K562 (cell line): ENCODE data around the gene SRGAP2C. TPM values are rescaled to one million over a fixed set of nuclear protein-coding genes. Genes with fewer than 3 reads are reported as not detected.
"Not testable (repeated sequence)": the region's sequence is repeated elsewhere in the genome, so short reads cannot be mapped to it uniquely, and the experiment has no call there.

Experiments
- ATAC-seq: fragments of 200-7000 bp; cut with Tn5 transposase; 3 replicates; pipeline ENCODE4 v1.9.1; 2020; ENCODE audit warnings: moderate library complexity
- BruUV-seq: library from RNA; stranded (reverse); fragments of 400-500 nt; replicated peaks from 2 replicates; lab custom pipeline; 2021; lab: Mats Ljungman, UMichigan
- CTCF ChIA-PET: fragments of 300-600 bp; formaldehyde crosslinking; extraction: SDS; loops from one replicate; lab custom pipeline; 2021; ENCODE audit warnings: low intra/inter-chr PET ratio; lab: Yijun Ruan, JAX
- POLR2A ChIA-PET: fragments of 300-600, 350-650 bp; sonication (Branson Sonifier 250); formaldehyde crosslinking; extraction: SDS; loops from one replicate; lab custom pipeline; 2021; ENCODE audit warnings: antibody characterized with exemption, inconsistent platforms; lab: Yijun Ruan, JAX
- DNase-seq, 4 experiments: peaks; one replicate each; pipeline versions ENCODE4 v3.0.0 to v3.0.0-alpha.2; 2011 to 2018; ENCODE audit warnings: low spot score in 3 of 4, mixed read lengths in 3 of 4; ENCODE audit errors: extremely low read depth in 1 of 4
- FAIRE-seq: peaks from 2 replicates; lab custom pipeline; 2011; peaks lifted over from hg19 to GRCh38; lab: Jason Lieb, UNC
- H2AFZ ChIP-seq: 2 replicates; pipeline ENCODE4 v1.6.0; 2011; ENCODE audit warnings: low read depth, low read length, control low read depth, inconsistent platforms
- H3K27ac ChIP-seq: fragments of 200-600 bp; 3 replicates; pipeline ENCODE4 v1.8.0; 2011; ENCODE audit warnings: low read depth, mild to moderate bottlenecking, control low read depth, inconsistent platforms, low read length, moderate library complexity, mixed read lengths; ENCODE audit errors: extremely low read depth
- H3K27me3 ChIP-seq, 2 experiments: fragments of 300-600 bp in 1 of 2; 2 replicates in 1 of 2; 3 replicates in 1 of 2; pipeline versions ENCODE4 v1.6.0 to v1.8.0; 2011; ENCODE audit warnings: inconsistent platforms in 2 of 2, low read length in 2 of 2, mild to moderate bottlenecking in 1 of 2, mixed read lengths in 1 of 2, moderate library complexity in 1 of 2; ENCODE audit not compliant: control insufficient read depth in 2 of 2, insufficient read depth in 2 of 2
- H3K36me3 ChIP-seq: fragments of 300-600 bp; 3 replicates; pipeline ENCODE4 v1.8.0; 2011; ENCODE audit warnings: mild to moderate bottlenecking, low read length, inconsistent platforms; ENCODE audit not compliant: control insufficient read depth, insufficient read depth
- H3K4me1 ChIP-seq, 2 experiments: fragments of 200-600 bp in 1 of 2; replicated peaks in 1 of 2; 2 replicates in 1 of 2; 3 replicates in 1 of 2; pipeline versions ENCODE4 v1.5.1 to v1.8.0; 2011; ENCODE audit warnings: inconsistent platforms in 2 of 2, low read length in 2 of 2, mild to moderate bottlenecking in 1 of 2, mixed read lengths in 1 of 2, moderate library complexity in 1 of 2; ENCODE audit not compliant: control insufficient read depth in 2 of 2, insufficient read depth in 2 of 2
- H3K4me2 ChIP-seq: 2 replicates; pipeline ENCODE4 v1.6.1; 2011; ENCODE audit warnings: low read length, control low read depth, inconsistent platforms, mixed read lengths; ENCODE audit not compliant: insufficient read depth
- H3K4me3 ChIP-seq: fragments of 200-600 bp; sonication (generic), shearing (Covaris generic); 2 replicates; pipeline ENCODE4 v1.5.1; 2016; ENCODE audit warnings: control low read depth, inconsistent platforms
- H3K79me2 ChIP-seq: fragments of 200-600 bp; 3 replicates; pipeline ENCODE4 v1.8.0; 2011; ENCODE audit warnings: low read length, inconsistent platforms; ENCODE audit not compliant: control insufficient read depth, insufficient read depth
- H3K9ac ChIP-seq, 2 experiments: 2 replicates each; pipeline versions ENCODE4 v1.6.0 to v1.6.1; 2011; ENCODE audit warnings: low read depth in 2 of 2, low read length in 2 of 2, control low read depth in 1 of 2, inconsistent platforms in 1 of 2, mild to moderate bottlenecking in 1 of 2, mixed read lengths in 1 of 2; ENCODE audit not compliant: insufficient read depth in 1 of 2
- H3K9me1 ChIP-seq: one replicate; pipeline ENCODE4 v1.6.0; 2011; ENCODE audit warnings: inconsistent platforms, mild to moderate bottlenecking, low read length, moderate library complexity; ENCODE audit not compliant: control insufficient read depth, insufficient read depth
- H3K9me3 ChIP-seq: replicated peaks from 2 replicates; pipeline ENCODE4 v1.5.1; 2011; ENCODE audit warnings: low read depth, low read length, inconsistent platforms; ENCODE audit not compliant: control insufficient read depth, insufficient read depth
- H4K20me1 ChIP-seq: replicated peaks from 2 replicates; pipeline ENCODE4 v1.6.1; 2011; ENCODE audit warnings: low read length, inconsistent platforms, mixed read lengths; ENCODE audit not compliant: control insufficient read depth, insufficient read depth
- WGBS: fragments of 100-300 bp; shearing (Covaris generic); methylation state at CpG from one replicate; pipeline ENCODE4 v1.1.6; 2016; ENCODE audit warnings: low coverage, mixed read lengths; ENCODE audit not compliant: insufficient coverage; ENCODE audit errors: missing lambda C conversion rate; 5-methylcytosine and 5-hydroxymethylcytosine counted together
- in situ Hi-C: fragments of 300-500 bp; cut with MboI; formaldehyde crosslinking; loops from 4 replicates; pipeline ENCODE4 v1.15.0; 2018; ENCODE audit warnings: inconsistent platforms, mixed read lengths
- intact Hi-C: fragments of 100-400 bp; cut with micrococcal nuclease; formaldehyde crosslinking; loops from 2 replicates; pipeline ENCODE4 v1.14.2; 2022
- polyA plus RNA-seq, 8 experiments: library from polyadenylated mRNA; depleted of rRNA in 4 of 8; stranded (reverse) in 5 of 8; unstranded in 3 of 8; fragments of >200 nt; fragmentation: Nextera tagmentation in 2 of 8; fragmentation: Illumina TruSeq in 1 of 8; extraction: Ambion mirVana in 2 of 8; extraction: Trizol in 1 of 8; gene quantifications; 2 replicates each; pipeline versions ENCODE4 v1.2.1 to v1.2.3, GENCODE V29; 2011 to 2014; ENCODE audit warnings: inconsistent platforms in 1 of 8, missing spikeins in 1 of 8
- total RNA-seq, 7 experiments: library from RNA; depleted of rRNA in 6 of 7; stranded (reverse); fragments of >200 nt in 6 of 7; fragmentation: Illumina TruSeq in 2 of 7; extraction: Trizol in 2 of 7; gene quantifications; 2 replicates each; pipeline versions ENCODE4 v1.2.1 to v1.2.3, GENCODE V29; 2011 to 2021; ENCODE audit warnings: low replicate concordance in 1 of 7

Gene SRGAP2C
- total and polyA plus RNA-seq, 9 of the 15 experiments (the other 6 are each of a cell fraction or from before 2014, with no cell fraction given) = 5.0 to 21.1 (median 7.7) TPM

DNA sequence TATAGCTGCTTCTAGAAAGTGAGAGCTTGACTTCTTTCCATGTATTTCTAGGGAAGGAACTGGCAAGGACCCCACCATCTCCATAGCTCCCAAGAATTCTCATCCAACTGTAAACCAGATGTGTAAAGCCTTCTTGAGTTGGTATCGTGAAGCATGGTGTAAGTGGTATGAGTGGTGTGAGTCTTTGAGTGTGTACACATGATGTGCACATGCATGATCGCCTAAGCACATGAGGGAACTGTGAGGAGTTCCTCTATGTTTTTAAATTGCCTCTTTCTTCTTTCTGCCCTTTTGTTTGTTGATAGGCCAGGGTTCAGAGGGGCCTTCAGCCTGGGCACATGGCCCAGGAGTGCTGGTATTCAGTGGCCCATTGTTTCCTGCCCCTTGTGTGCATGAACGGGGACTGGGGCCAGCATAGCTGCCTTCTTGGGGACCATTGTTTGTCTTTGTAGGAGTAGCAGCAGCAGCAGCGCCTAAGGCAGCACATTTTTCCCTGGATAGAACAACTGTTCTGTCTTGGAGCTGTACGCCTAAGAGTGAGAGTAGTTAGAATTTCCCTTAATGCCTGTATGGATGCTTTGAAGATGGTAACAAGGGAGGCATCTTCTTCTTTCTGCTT, 96.0 kb downstream of the SRGAP2C start:
- FAIRE-seq, BruUV-seq, in situ Hi-C loops, H3K27ac ChIP-seq, CTCF ChIA-PET, H4K20me1 ChIP-seq, H3K9ac ChIP-seq, H3K36me3 ChIP-seq, H3K4me2 ChIP-seq, ATAC-seq, DNase-seq, intact Hi-C loops, H3K9me1 ChIP-seq, H3K4me1 ChIP-seq, H3K9me3 ChIP-seq, POLR2A ChIA-PET, H3K27me3 ChIP-seq, H3K79me2 ChIP-seq, H3K4me3 ChIP-seq, H2AFZ ChIP-seq: not testable (repeated sequence)
- 50% methylated on average over 1 of the region's 5 CpGs for WGBS

DNA sequence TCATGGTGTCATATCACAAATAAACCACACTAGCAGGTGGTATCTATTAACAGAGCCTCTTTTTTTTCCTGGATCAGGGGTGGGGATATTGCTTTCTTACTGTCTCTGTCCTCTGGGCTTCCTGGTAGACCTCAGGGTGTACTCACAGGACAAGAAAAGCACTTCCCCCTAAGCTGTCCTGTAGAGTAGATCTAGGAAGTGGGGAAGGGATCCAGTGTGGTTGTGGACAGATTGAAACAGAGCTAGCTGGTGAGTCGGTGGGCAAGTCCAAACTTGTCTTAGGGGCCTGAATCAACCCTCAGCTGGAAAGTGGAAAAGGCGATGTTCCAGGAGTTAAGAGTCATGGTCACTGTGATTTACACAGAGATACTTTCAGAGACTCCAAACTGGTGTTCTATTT, 96.7 kb downstream of the SRGAP2C start:
- BruUV-seq, H4K20me1 ChIP-seq, POLR2A ChIA-PET, H3K79me2 ChIP-seq, in situ Hi-C loops, CTCF ChIA-PET, H3K4me1 ChIP-seq, H3K27me3 ChIP-seq, ATAC-seq, DNase-seq, H2AFZ ChIP-seq, H3K9ac ChIP-seq, H3K27ac ChIP-seq, H3K4me3 ChIP-seq, H3K9me1 ChIP-seq, FAIRE-seq, H3K36me3 ChIP-seq, intact Hi-C loops, H3K4me2 ChIP-seq, H3K9me3 ChIP-seq: not testable (repeated sequence)
- no CpG with 5 or more reads among the region's 2 CpGs for WGBS

DNA sequence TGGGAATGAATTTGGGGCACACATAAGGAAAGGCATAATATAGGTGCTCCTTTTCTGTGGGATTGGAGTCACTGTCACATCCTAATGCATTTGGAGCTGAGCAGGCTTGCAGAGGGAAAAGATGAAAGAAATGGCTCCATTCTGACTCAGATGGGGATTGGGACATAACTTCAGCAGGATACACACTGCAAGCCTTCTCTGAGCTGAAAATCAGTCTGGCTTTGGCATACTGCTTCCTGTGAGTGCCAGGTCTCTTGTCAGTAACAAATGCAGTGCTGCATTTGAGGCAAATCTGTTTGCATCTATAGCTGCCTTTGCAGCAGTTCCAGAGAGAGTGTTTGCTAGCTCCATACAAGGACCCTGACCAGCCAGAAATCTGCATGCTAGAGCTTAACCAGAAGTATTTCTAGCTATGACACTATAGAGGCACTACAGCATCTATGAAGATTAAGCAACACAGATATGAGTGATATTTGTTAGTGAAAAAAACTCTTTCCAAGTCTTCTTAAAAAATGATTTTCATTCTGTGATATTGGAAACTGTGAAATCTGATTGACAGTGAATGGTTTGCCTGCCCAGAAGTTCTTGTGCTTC, 98.9 kb downstream of the SRGAP2C start:
- H3K27ac ChIP-seq, H3K27me3 ChIP-seq, H3K79me2 ChIP-seq, H3K36me3 ChIP-seq, POLR2A ChIA-PET, H3K9me1 ChIP-seq, CTCF ChIA-PET, H3K4me1 ChIP-seq, FAIRE-seq, H3K4me3 ChIP-seq, ATAC-seq, H3K9ac ChIP-seq, H3K9me3 ChIP-seq, H4K20me1 ChIP-seq, intact Hi-C loops, in situ Hi-C loops, DNase-seq, BruUV-seq, H2AFZ ChIP-seq, H3K4me2 ChIP-seq: not testable (repeated sequence)

DNA sequence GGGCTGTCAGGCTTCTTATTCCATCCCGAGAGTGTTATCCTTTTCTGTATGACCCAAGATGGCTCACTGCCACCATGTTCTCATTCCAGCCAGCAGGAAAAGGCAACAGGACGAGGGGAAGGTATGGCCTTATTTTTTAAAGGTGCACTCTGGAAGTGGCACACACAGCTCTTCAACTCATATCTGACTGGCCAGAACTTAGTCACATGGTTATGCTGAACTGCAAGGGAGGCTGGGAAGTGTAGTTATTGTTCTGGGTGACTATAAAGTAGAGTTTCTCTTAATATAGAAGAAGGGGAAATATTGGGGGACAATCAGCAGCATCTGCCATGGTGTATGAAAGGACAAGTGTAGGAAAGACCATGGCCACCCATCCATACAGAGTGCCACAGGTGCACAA, 107.8 kb downstream of the SRGAP2C start:
- DNase-seq, POLR2A ChIA-PET, H3K9me1 ChIP-seq, H3K9me3 ChIP-seq, H3K4me2 ChIP-seq, intact Hi-C loops, H3K79me2 ChIP-seq, H3K36me3 ChIP-seq, H3K27ac ChIP-seq, H2AFZ ChIP-seq, H3K9ac ChIP-seq, H3K27me3 ChIP-seq, CTCF ChIA-PET, H3K4me1 ChIP-seq, H4K20me1 ChIP-seq, FAIRE-seq, H3K4me3 ChIP-seq, BruUV-seq, in situ Hi-C loops: not testable (repeated sequence)
- WGBS = 15% methylated on average over 1 of the region's 2 CpGs
- ATAC-seq = peak; percentile 72
